MM.1S (cell line): ENCODE measurements around the gene PIGS.

Source experiments
- DNase-seq: peaks from one replicate; pipeline ENCODE4 v3.0.0-alpha.2; 2015
- H2AFZ ChIP-seq: fragments of 300-600 bp; sonication (generic); 2 replicates; pipeline ENCODE4 v1.6.0; 2016; ENCODE audit warnings: antibody characterized with exemption, low read length
- H3F3A ChIP-seq: fragments of 300-600 bp; sonication (generic); 2 replicates; pipeline ENCODE4 v1.6.1; 2016; ENCODE audit warnings: mild to moderate bottlenecking, antibody characterized with exemption, low read length, moderate library complexity, mixed read lengths; ENCODE audit not compliant: insufficient read depth
- H3K27ac ChIP-seq: fragments of 300-600 bp; sonication (generic); 2 replicates; pipeline ENCODE4 v1.5.1; 2016; ENCODE audit warnings: mild to moderate bottlenecking, low read length
- H3K27me3 ChIP-seq: fragments of 300-600 bp; sonication (generic); replicated peaks from 2 replicates; pipeline ENCODE4 v1.6.0; 2016; ENCODE audit warnings: low read length; ENCODE audit not compliant: insufficient read depth
- H3K36me3 ChIP-seq: fragments of 300-600 bp; sonication (generic); replicated peaks from 2 replicates; pipeline ENCODE4 v1.6.1; 2016; ENCODE audit warnings: mild to moderate bottlenecking, low read length, mixed read lengths; ENCODE audit not compliant: insufficient read depth
- H3K4me1 ChIP-seq: fragments of 300-600 bp; sonication (generic); 2 replicates; pipeline ENCODE4 v1.6.1; 2016; ENCODE audit warnings: low read length, mixed read lengths
- H3K4me2 ChIP-seq: fragments of 300-600 bp; sonication (generic); 2 replicates; pipeline ENCODE4 v1.6.0; 2016; ENCODE audit warnings: low read depth, low read length
- H3K4me3 ChIP-seq: fragments of 300-600 bp; sonication (generic); 2 replicates; pipeline ENCODE4 v1.5.1; 2016; ENCODE audit warnings: low read length, mixed read lengths
- H3K79me2 ChIP-seq: fragments of 300-600 bp; sonication (generic); 2 replicates; pipeline ENCODE4 v1.6.1; 2016; ENCODE audit warnings: mixed run types, low read length, mixed read lengths
- H3K9ac ChIP-seq: fragments of 300-600 bp; sonication (generic); 2 replicates; pipeline ENCODE4 v1.6.1; 2016; ENCODE audit warnings: low read length, mixed read lengths
- H3K9me2 ChIP-seq: fragments of 300-600 bp; sonication (generic); replicated peaks from 2 replicates; pipeline ENCODE4 v1.6.1; 2016; ENCODE audit warnings: mild to moderate bottlenecking, low read length, mixed read lengths; ENCODE audit not compliant: insufficient read depth
- H3K9me3 ChIP-seq: fragments of 300-600 bp; sonication (generic); replicated peaks from 2 replicates; pipeline ENCODE4 v1.6.1; 2016; ENCODE audit warnings: mild to moderate bottlenecking, low read length, mixed read lengths; ENCODE audit not compliant: insufficient read depth
- H4K20me1 ChIP-seq: fragments of 300-600 bp; sonication (generic); 2 replicates; pipeline ENCODE4 v1.6.1; 2016; ENCODE audit warnings: mild to moderate bottlenecking, low read length, moderate library complexity, mixed read lengths; ENCODE audit not compliant: insufficient read depth
- EZH2 ChIP-seq: fragments of 300-600 bp; sonication (generic); optimal IDR thresholded peaks from 2 replicates; pipeline ENCODE3; 2017; ENCODE audit warnings: low read depth, mild to moderate bottlenecking, antibody characterized with exemption, low read length, mixed read lengths
- EZH2phosphoT487 ChIP-seq: fragments of 300-600 bp; sonication (generic); IDR thresholded peaks from 2 replicates; pipeline ENCODE4 v1.6.1; 2018; ENCODE audit warnings: antibody characterized with exemption, low read length
- TF ChIP-seq, protein P1 (sequence below): fragments of 300-600 bp; sonication (generic); IDR thresholded peaks from 2 replicates; pipeline ENCODE4 v1.5.1; 2016; ENCODE audit warnings: antibody characterized with exemption, low read length, mixed read lengths

Gene PIGS

DNA sequence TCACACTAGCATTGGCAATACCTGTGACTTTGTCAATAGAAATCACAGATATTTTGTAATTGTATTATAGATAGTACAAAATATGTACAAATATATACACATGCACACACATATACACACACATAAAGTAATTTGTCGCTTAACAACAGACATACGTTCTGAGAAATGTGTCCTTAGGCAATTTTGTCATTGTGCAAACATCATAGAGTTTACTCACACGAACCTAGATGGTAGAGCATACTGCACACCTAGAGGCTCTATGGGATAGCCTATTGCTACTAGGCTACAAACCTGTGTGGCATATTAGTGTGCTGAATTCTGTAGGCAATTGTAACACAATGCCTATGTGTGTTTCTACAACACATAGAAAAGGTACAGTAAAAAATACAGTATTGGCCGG is 29.9 kb downstream of the PIGS start:
- no peak overlapping the region for H3K27ac ChIP-seq
- peaks cover 52% of the 10 kb centered on the region for H3K27me3 ChIP-seq
- no peak overlapping the region for H3K9ac ChIP-seq
- DNase-seq, result no peak
- no peaks in the 10 kb centered on the region for H3K9me3 ChIP-seq
- H3K36me3 ChIP-seq, result no peaks in the 10 kb centered on the region
- 0 out of 2 replicates have a peak, but pooled peaks cover 2% of the 10 kb centered on the region for H4K20me1 ChIP-seq
- H3K4me1 ChIP-seq, result peaks cover 21% of the 10 kb centered on the region
- TF ChIP-seq, protein P1, sequence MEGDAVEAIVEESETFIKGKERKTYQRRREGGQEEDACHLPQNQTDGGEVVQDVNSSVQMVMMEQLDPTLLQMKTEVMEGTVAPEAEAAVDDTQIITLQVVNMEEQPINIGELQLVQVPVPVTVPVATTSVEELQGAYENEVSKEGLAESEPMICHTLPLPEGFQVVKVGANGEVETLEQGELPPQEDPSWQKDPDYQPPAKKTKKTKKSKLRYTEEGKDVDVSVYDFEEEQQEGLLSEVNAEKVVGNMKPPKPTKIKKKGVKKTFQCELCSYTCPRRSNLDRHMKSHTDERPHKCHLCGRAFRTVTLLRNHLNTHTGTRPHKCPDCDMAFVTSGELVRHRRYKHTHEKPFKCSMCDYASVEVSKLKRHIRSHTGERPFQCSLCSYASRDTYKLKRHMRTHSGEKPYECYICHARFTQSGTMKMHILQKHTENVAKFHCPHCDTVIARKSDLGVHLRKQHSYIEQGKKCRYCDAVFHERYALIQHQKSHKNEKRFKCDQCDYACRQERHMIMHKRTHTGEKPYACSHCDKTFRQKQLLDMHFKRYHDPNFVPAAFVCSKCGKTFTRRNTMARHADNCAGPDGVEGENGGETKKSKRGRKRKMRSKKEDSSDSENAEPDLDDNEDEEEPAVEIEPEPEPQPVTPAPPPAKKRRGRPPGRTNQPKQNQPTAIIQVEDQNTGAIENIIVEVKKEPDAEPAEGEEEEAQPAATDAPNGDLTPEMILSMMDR, result no peak
- TF ChIP-seq EZH2phosphoT487, result no peak
- TF ChIP-seq EZH2, result no peak
- H3K4me3 ChIP-seq, result no peak overlapping the region
- no peak overlapping the region for H2AFZ ChIP-seq
- no peaks in the 10 kb centered on the region for H3K9me2 ChIP-seq
- no peak overlapping the region for H3K4me2 ChIP-seq
- H3F3A ChIP-seq, result 0 out of 2 replicates have a peak, but pooled peaks cover 7% of the 10 kb centered on the region
- H3K79me2 ChIP-seq, result no peaks in the 10 kb centered on the region

DNA sequence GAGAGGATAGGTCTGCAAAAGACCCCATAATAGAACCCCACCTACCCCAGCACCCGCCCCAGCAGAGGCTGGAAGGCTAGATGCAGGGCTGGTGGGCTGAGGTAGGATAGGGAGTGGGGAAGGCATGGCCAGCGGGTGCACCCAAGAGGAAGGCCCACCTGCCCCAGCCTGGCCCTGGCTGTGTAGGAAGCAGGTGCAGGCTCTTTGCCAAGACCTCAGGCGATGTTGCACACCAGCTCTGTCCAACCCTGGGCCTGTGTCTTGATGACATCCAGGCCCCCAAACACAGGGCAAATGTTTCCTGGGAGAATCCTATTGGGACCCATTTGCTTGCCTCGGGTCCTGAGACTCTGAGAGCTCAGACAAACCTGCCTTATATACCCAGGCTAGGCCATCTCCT is 31.1 kb downstream of the PIGS start:
- Histone ChIP-seq H3K9ac (no peak overlapping the region), H3K79me2 (no peaks in the 10 kb centered on the region), H4K20me1 (0 out of 2 replicates have a peak, but pooled peaks cover 2% of the 10 kb centered on the region), H3K27me3 (peaks cover 64% of the 10 kb centered on the region), H3K4me3 (no peak overlapping the region), H3K4me2 (no peak overlapping the region), H3K4me1 (peaks cover 21% of the 10 kb centered on the region), H2AFZ (no peak overlapping the region), H3F3A (0 out of 2 replicates have a peak, but pooled peaks cover 7% of the 10 kb centered on the region), H3K9me2 (no peaks in the 10 kb centered on the region), H3K27ac (no peak overlapping the region), H3K9me3 (no peaks in the 10 kb centered on the region), H3K36me3 (no peaks in the 10 kb centered on the region)
- no peak for TF ChIP-seq EZH2phosphoT487
- TF ChIP-seq, protein P1, result no peak
- no peak for TF ChIP-seq EZH2
- DNase-seq, result no peak

DNA sequence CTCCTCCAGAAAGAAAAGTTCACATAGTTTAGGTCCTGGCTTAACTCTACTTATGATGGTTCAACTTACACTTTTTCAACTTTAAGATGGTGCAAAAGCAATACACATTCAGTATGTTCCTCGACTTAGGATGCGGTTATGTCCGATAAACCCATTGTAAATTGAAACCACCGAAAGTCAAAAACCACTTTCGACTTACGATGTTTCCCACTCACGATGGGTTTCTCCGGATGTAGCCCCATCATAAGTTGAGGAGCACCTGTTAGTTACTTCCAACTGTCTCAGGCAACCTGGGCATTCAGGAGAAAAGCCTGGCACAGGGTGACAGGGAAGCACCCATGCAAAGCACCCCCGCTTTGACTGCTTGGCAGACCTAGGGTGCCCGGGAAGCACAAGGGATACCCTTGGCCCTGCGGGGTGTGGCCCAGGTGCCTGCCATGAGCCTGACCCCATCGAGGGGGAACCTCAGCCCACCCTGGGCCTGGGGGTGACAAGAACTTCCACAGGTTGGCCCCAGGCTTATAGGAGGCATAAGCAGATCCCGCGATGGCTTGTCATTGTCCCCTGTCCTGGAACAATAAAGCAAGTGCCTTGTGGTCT is 32.9 kb downstream of the PIGS start:
- peaks cover 77% of the 10 kb centered on the region for H3K27me3 ChIP-seq
- peak overlapping the region; percentile 63; the same call in 1 of the 2 replicates for H3K4me2 ChIP-seq
- H3K36me3 ChIP-seq, result no peaks in the 10 kb centered on the region
- no peak overlapping the region for H3K27ac ChIP-seq
- no peak overlapping the region for H3K9ac ChIP-seq
- H2AFZ ChIP-seq, result no peak overlapping the region
- H3F3A ChIP-seq, result 0 out of 2 replicates have a peak, but pooled peaks cover 7% of the 10 kb centered on the region
- no peaks in the 10 kb centered on the region for H3K79me2 ChIP-seq
- no peaks in the 10 kb centered on the region for H3K9me3 ChIP-seq
- H4K20me1 ChIP-seq, result 0 out of 2 replicates have a peak, but pooled peaks cover 2% of the 10 kb centered on the region
- H3K4me3 ChIP-seq, result peak overlapping the region; percentile 30; the same call in 1 of the 2 replicates
- DNase-seq, result peak; percentile 67
- peaks cover 21% of the 10 kb centered on the region for H3K4me1 ChIP-seq
- H3K9me2 ChIP-seq, result no peaks in the 10 kb centered on the region
- TF ChIP-seq, protein P1, result no peak
- TF ChIP-seq EZH2phosphoT487, result no peak
- no peak for TF ChIP-seq EZH2
